DMS 273 treated with DMSO at 0.1 percent for 48 hours (cell line): ENCODE results near the gene CDR2L.
"Not testable (repeated sequence)": the region's sequence is repeated elsewhere in the genome, so short reads cannot be mapped to it uniquely, and the experiment has no call there.

ENCODE experiments used
- DNase-seq: peaks from one replicate; lab custom pipeline; 2025; lab: John Stamatoyannopoulos, UW

CDR2L gene

DNA sequence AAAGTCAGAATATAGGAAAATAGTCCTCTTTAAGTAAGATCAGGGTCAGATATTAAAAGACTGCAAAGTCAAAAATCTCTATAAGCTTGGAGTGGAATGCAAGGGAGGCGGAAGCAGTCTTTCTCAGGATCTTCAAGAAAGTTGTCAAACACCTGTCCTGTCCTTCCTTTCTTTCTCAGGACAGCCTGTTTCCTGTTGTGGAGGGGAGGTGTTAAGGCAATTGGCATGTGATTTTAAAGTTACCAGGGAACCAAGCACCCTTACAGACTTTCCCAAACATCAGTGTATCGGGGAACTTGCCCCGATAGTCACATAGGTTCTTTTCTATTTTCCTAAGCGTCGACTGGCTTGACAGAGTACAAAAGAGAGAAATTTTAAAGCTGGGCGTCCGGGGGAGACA, 57.3 kb downstream of the CDR2L start:
- no peak for DNase-seq

DNA sequence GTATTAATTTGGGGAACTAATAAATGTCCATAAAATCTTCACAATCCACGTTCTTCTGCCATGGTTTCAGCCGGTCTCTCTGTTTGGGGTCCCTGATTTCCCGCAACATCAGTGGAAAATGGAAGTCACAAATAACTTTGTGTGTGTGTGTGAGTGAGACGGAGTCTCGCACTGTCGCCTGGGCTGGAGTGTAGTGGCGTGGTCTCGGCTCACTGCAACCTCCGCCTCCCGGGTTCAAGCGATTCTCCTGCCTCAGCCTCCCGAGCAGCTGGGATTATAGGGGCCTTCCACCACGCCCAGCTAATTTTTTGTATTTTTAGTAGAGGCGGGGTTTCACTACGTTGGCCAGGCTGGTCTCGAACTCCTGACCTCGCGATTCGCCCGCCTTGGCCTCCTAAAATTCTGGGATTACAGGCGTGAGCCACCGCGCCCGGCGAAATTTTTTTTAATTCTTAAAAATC, 58.5 kb downstream of the CDR2L start:
- DNase-seq: not testable (repeated sequence)

DNA sequence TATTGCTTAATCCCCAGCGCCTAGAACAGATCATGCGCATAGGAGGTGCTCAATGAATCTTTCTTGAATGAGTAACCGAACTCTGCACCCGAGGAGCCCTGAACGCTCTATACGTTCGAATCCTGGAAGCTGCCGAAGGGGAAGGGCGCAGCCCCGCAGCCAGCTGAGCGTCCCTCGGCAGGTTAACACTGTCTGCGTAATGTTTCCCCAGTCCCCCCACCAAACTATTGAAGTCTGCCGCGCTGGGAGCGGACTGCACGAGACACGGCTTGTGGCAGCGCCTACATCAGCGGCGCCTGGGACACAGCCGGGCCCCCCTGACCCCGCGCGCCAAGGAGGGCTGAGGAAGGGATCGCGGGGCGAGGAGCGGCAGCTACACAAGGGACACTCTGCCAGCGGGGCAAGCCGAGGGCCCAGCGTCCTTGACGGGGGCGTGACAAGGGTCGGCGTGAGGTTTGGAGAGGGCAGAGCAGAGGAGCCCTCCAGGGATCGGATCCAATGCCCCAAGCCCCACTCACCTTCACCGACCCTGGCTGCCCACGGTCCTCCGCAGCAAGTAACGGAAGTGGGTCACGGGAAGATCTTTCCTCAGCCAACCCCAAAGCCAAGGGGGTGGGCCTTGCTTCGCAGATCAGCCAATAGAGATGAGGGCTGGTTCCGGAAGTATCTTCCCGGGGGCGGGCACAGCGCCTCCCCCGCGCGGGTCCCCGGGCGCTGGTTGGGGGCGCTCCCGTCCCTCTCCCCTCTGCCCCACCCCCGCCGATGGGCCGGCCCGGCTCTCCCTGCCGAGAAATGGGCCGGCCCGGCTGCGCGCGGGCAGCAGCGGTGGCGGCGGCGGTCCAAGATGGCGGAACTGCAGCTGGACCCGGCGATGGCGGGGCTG, 59.2 kb downstream of the CDR2L start, which contains the start of the genes ATP5PD and KCTD2:
ATP5PD (minus strand) TSS at position 563 of the 883 bp plus-strand sequence. CDS start 4,319 bp downstream, outside the sequence.
KCTD2 (plus strand) TSS at position 819 of the 883 bp plus-strand sequence; CDS start at position 845, 26 bp downstream.
- DNase-seq: peak; percentile 94

GRCh38 chr17:75047398-75048098, 60.1 kb downstream of the CDR2L start:
- DNase-seq: no peak

DNA sequence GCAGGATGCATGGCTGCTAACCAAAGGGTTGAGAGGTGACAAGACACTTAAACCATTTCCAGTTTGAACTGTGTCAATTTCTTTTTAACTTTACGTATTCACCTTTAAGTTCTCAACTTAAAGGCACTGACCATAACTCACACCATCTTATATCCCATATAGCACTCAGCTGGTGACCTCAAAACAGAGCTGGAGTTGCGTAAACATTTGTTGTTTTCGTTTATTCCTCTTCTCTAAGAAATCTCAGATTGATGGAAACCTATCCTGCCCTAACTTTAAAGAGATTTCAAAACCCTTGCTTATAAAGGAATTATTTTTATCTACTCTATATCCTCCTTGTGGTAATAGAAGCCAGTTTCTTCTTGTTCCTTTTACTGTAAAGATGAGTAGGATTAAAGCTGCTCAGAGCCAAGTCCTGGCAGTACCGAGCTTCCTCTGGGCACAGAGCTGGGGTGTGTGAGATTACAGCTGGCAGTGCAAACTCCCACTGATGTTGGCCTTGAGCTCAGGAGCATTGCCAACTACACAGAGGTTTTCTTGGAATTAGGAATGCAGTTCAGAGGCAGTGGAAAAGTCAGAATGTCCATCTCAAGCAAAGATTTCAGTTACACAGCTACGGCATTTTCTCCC, 60.9 kb downstream of the CDR2L start:
- no peak for DNase-seq

DNA sequence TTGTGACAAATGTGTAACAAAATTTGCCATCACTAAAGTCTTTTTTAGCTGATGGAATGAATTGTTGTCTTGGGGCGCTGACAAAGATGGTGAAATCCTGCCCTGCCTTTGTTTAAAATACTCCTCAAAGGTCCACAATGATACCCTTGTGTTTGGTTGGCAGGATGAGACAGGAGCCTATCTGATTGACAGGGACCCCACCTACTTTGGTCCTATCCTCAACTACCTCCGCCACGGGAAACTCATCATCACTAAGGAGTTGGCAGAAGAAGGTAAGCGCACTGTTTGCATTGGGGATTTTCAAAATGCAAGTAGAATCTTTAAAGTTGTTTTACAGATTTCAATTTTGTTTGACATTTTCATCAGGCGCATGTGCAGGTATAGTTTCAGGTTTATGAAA, 61.6 kb downstream of the CDR2L start:
- no peak for DNase-seq

DNA sequence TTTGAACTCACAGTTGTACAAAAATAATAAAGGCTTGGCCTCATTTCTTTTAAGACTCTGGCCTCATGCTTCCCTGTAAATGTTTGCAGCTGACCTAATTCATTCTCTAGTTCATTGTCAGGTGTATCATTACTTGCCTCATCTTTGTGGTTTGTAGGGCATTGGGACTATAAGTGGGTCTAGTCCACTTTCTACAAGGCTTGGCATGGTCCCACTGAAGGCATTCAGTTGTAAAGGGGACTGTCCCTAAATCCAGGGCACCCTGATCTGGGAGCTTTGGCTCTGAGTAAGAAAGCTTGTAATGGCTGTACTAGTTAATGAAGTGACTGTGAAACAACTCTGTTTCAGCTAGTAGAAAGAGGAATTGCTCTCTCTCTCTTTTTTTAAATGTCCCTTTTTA, 62.3 kb downstream of the CDR2L start:
- no peak for DNase-seq

- no peak for DNase-seq
Observed at GRCh38 chr17:75051941-75052340, 64.5 kb downstream of the CDR2L start.
